WTC11 (cell line): ENCODE measurements around the gene TMEM178B.
"Not testable (repeated sequence)": the region's sequence is repeated elsewhere in the genome, so short reads cannot be mapped to it uniquely, and the experiment has no call there.

Source experiments
- ZNF263 ChIP-seq: sonication (generic); formaldehyde crosslinking; IDR thresholded peaks from 2 replicates; pipeline ENCODE4 v1.8.1; 2022; ENCODE audit warnings: low read depth, mild to moderate bottlenecking, moderate library complexity, missing genetic modification reagents
- TF ChIP-seq, protein P1 (sequence below): fragments of 200-600 bp; IDR thresholded peaks from 2 replicates; pipeline ENCODE4 v1.8.0; 2022; ENCODE audit warnings: antibody characterized with exemption
- TF ChIP-seq, protein P2 (sequence below): sonication (generic); formaldehyde crosslinking; IDR thresholded peaks from 2 replicates; pipeline ENCODE4 v1.8.0; 2022; ENCODE audit warnings: mild to moderate bottlenecking, missing genetic modification reagents
- TF ChIP-seq, protein P3 (sequence below): sonication (generic); formaldehyde crosslinking; conservative IDR thresholded peaks from 2 replicates; pipeline ENCODE4 v1.8.1; 2022; ENCODE audit warnings: mild to moderate bottlenecking, missing genetic modification reagents
- TF ChIP-seq, protein P4 (sequence below): sonication (generic); formaldehyde crosslinking; IDR thresholded peaks from 2 replicates; pipeline ENCODE4 v1.8.1; 2023; ENCODE audit warnings: mild to moderate bottlenecking, missing genetic modification reagents, moderate library complexity

DNA sequence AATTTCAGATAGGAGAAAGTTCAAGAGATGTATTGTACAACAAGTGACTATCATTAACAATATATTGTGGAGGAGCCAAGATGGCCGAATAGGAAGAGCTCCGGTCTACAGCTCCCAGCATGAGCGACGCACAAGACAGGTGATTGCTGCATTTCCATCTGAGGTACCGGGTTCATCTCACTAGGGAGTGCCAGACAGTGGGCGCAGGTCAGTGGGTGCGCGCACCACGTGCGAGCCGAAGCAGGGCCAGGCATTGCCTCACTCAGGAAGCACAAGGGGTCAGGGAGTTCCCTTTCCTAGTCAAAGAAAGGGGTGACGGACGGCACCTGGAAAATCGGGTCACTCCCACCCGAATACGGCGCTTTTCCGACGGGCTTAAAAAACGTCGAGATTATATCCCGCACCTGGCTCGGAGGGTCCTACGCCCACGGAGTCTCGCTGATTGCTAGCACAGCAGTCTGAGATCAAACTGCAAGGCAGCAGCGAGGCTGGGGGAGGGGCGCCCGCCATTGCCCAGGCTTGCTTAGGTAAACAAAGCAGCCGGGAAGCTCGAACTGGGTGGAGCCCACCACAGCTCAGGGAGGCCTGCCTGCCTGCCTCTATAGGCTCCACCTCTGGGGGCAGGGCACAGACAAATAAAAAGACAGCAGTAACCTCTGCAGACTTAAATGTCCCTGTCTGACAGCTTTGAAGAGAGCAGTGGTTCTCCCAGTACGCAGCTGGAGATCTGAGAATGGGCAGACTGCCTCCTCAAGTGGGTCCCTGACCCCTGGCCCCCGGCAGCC lies 41.1 kb upstream of the TMEM178B start:
- TF ChIP-seq, protein P1, sequence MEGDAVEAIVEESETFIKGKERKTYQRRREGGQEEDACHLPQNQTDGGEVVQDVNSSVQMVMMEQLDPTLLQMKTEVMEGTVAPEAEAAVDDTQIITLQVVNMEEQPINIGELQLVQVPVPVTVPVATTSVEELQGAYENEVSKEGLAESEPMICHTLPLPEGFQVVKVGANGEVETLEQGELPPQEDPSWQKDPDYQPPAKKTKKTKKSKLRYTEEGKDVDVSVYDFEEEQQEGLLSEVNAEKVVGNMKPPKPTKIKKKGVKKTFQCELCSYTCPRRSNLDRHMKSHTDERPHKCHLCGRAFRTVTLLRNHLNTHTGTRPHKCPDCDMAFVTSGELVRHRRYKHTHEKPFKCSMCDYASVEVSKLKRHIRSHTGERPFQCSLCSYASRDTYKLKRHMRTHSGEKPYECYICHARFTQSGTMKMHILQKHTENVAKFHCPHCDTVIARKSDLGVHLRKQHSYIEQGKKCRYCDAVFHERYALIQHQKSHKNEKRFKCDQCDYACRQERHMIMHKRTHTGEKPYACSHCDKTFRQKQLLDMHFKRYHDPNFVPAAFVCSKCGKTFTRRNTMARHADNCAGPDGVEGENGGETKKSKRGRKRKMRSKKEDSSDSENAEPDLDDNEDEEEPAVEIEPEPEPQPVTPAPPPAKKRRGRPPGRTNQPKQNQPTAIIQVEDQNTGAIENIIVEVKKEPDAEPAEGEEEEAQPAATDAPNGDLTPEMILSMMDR: not testable (repeated sequence)
- TF ChIP-seq, protein P2, sequence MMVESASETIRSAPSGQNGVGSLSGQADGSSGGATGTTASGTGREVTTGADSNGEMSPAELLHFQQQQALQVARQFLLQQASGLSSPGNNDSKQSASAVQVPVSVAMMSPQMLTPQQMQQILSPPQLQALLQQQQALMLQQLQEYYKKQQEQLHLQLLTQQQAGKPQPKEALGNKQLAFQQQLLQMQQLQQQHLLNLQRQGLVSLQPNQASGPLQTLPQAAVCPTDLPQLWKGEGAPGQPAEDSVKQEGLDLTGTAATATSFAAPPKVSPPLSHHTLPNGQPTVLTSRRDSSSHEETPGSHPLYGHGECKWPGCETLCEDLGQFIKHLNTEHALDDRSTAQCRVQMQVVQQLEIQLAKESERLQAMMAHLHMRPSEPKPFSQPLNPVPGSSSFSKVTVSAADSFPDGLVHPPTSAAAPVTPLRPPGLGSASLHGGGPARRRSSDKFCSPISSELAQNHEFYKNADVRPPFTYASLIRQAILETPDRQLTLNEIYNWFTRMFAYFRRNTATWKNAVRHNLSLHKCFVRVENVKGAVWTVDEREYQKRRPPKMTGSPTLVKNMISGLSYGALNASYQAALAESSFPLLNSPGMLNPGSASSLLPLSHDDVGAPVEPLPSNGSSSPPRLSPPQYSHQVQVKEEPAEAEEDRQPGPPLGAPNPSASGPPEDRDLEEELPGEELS (CRISPR knock-in tag): not testable (repeated sequence)
- TF ChIP-seq ZNF263: not testable (repeated sequence)
- TF ChIP-seq, protein P3, sequence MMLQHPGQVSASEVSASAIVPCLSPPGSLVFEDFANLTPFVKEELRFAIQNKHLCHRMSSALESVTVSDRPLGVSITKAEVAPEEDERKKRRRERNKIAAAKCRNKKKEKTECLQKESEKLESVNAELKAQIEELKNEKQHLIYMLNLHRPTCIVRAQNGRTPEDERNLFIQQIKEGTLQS (CRISPR knock-in tag): not testable (repeated sequence)
- TF ChIP-seq, protein P4, sequence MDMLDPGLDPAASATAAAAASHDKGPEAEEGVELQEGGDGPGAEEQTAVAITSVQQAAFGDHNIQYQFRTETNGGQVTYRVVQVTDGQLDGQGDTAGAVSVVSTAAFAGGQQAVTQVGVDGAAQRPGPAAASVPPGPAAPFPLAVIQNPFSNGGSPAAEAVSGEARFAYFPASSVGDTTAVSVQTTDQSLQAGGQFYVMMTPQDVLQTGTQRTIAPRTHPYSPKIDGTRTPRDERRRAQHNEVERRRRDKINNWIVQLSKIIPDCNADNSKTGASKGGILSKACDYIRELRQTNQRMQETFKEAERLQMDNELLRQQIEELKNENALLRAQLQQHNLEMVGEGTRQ: not testable (repeated sequence)
